ENCODE results near the gene DUSP5. TPM values are rescaled to one million over a fixed set of nuclear protein-coding genes. Genes with fewer than 3 reads are reported as not detected.
"Not testable (repeated sequence)": the region's sequence is repeated elsewhere in the genome, so short reads cannot be mapped to it uniquely, and the experiment has no call there.

Gene DUSP5, protein sequence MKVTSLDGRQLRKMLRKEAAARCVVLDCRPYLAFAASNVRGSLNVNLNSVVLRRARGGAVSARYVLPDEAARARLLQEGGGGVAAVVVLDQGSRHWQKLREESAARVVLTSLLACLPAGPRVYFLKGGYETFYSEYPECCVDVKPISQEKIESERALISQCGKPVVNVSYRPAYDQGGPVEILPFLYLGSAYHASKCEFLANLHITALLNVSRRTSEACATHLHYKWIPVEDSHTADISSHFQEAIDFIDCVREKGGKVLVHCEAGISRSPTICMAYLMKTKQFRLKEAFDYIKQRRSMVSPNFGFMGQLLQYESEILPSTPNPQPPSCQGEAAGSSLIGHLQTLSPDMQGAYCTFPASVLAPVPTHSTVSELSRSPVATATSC
- 32.4 TPM for total RNA-seq
- long read RNA-seq, partial matches to known transcripts: 0 of 4 reads
- long read RNA-seq, other reads (novel, unspliced or antisense): 4 of 4 reads

DNA sequence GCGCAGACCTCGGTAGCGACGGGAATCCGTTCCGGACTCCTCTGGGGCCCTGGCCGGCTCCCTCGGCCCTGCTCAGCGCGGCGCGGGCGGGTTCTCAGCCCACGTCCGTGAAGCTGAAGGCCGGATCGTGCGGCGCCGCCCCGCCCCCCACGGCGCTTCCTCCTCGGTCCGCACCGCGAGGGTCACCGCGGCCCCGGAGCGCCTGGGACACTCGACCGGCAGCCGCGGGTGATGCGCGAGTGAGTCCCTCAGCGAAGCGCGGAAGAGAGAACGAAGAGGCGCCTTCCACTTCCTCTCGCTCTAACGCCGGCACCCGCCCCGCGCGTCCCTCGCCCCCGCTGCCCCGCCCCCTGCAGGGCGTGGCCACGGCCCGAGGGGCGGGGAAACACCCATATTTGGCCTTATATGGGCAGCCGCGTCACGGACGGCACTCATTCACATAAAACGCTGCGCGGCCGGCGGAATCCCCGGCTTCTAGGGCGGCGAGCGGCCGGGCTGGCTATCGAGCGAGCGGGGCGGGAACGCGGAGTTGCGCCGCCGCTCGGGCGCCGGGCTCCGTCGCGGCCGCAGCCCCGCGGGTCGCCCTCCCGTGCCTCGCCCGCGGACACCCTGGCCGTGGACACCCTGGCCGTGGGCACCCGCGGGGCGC, at the start of gene DUSP5:
DUSP5 (plus strand) TSS at position 470 of the 649 bp plus-strand sequence. CDS start 215 bp downstream, outside the sequence.
- peak; percentile 98 for DNase-seq (ENCODE audit: low spot score)

- peak; percentile 20 for DNase-seq (ENCODE audit: low spot score)
Measured at GRCh38 chr10:110448682-110449418, 48.9 kb upstream of the DUSP5 start.

- DNase-seq (ENCODE audit: low spot score): peak; percentile 53
Measured at GRCh38 chr10:110455446-110455845, 42.3 kb upstream of the DUSP5 start.

DNA sequence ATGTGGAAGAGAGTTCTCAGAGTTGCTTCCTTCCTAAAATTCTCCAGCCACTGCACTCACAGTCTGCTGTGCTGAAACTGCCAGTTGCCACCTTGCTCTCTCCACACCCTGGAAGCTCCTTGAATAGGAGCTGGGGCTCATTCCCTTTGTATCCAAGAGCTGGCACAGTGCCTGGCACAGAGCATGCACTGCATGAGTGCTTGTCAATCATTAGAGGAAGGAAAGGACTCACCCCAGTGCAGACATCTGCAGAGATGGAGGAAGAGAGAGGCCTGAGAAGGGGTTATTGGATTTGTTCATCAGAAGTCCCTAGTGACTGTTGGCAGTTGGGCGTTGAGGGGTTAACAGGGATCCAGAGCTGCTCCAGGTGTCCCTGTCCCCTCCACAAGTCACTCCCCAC, 41.7 kb upstream of the DUSP5 start:
- no peak for DNase-seq (ENCODE audit: low spot score)

DNA sequence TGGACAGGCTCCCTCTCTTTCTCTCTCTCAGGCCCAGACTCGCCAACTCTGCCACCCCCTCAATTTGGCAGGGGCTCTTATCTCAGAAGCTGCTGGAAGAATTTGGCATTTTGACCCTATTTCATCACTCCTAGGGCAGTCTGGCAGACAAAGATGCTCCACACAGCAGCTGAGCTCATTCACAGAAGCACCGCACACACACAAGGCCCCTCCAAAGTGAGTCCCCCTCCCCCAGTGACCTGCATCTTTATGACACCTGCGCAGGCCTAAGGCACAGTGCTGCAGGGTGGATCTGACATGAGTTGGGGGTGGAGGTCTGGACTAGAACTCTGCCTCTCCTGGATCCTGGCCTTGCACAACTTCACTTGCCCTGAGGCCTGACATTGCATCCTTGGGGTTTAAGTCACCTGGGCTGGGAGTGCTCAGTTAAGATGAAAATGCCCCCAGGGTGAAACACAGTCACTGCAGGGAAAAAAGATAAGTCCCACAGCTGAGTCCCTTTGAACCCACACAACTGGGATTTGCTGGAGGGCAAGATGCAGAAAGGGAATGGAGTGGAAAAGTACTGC, 41.1 kb upstream of the DUSP5 start:
- peak; percentile 47 for DNase-seq (ENCODE audit: low spot score)

DNA sequence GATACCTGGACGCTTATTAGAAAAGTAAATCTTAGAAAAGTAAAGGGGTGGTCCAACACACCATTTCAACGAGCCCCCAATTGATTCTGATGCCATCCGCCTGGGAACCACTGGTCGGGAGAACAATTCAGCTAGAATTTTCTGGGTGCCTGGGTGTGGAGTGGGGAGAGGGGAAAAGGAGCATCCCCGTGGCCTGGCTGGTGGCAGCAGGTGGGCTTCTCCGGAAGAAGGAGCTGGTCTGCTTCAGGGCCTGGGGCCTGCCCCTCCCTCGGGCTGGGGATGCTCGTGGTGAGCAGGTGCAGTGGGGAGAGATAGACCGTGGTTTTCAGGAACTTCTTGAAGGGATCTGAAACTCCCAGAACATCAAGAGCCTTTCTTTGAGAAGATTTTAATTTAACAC, 39.9 kb upstream of the DUSP5 start:
- DNase-seq (ENCODE audit: low spot score): no peak

GRCh38 chr10:110458266-110458920, 39.3 kb upstream of the DUSP5 start:
- peak; percentile 83 for DNase-seq (ENCODE audit: low spot score)

DNA sequence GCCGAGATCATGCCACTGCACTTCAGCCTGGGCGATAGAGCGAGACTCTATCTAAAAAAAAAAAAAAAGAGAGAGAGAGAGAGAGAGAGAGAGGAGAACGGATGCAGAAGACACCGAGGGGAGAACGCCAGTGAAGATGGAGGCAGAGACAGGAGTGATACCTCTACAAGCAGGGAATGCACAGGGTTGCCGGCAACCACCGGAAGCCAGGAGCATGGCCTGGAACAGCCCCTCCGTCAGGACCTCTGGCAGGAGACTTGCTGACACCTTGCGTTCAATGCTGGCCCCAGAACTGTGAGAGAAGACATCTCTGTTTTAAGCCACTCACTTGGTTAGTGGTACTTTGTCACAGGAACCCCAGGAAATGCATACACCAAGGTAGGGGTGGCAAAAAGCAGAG, 38.1 kb upstream of the DUSP5 start:
- peak; percentile 37 for DNase-seq (ENCODE audit: low spot score)

GRCh38 chr10:110460111-110460809, 37.4 kb upstream of the DUSP5 start:
- peak; percentile 89 for DNase-seq (ENCODE audit: low spot score)

DNA sequence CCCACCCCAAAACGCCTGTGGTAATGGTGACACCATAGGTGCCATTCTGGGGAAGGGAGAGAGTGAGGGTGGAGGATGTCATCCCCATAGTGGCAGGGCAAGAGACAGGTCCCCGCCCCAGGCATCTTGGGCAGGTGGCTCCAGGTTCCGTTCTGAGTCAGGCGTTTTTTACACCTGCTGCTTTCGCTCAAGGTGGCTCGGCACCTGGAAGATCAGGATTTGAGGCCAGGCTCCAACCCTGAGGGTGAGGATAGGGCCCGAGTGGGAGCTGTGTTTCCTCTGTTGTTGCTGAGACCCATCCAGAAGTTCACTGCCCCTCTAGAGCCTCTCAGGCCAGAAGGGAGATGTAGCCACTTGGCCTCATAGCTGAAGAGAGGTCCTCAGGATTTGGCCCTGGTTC, 36.6 kb upstream of the DUSP5 start:
- peak; percentile 71 for DNase-seq (ENCODE audit: low spot score)

DNA sequence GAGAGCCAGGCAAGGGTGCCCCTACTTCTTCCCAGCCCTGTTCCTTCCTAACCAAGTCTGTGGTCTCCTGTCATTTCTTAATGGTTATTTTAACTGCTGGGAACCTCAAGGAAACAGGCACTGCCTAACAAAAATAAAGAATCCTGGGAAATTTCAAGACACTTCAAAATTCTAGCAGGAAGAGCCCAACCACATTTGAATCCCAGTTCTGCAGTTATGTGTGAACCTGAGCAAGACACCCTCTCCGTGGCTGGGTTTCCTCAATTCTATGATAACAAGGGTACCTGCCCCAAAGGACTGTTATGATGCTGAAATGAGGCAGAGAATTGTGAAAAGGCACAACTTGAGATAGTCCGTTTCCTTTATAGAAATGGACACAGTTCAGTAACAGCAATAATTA, 36.2 kb upstream of the DUSP5 start:
- no peak for DNase-seq (ENCODE audit: low spot score)

DNA sequence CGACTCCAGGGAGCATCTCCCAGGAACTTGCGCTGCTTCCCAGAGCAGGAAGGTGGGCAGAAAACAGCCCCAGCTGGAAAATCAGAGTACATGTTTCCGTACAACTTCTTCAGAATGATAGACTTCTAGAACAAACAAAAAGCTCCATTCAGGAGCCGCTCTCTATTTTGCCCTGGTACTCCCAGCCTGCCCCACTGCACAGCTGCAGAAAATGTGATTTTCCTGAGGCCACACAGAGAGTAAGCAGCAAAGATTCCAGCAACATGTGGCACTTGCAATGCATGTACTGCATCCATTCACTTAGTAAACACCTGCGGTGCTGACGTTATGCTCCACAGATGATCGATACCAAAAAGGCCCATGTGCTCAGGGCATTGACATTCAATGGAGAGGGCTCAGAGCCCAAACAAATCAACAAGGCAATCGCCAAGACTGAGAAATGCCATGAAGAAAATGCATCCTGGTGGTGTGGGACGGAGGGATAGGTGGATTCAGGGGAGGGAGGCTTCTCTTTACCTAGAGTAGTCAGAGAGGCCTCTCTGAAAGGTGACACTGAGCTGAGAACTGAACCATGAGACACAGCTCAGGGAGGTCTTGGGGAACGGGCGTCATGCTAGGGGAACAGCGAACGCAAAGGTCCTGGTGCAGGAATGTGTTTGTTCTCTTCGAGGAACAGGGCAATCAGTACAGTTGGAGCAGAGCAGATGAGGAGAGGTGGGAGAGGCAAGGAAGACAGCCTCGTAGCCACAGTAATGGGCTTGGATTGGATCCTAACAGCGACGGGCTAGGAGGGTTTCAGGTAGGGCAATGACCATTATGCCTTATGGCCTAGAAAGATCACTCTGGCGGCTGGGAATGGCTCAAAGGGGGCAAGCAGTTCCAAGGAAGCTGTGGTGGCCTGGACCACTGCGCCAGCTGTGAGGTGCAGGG, 35.3 kb upstream of the DUSP5 start:
- peak; percentile 59 for DNase-seq (ENCODE audit: low spot score)

GRCh38 chr10:110468258-110468657, 29.4 kb upstream of the DUSP5 start:
- not testable (repeated sequence) for DNase-seq (ENCODE audit: low spot score)

DNA sequence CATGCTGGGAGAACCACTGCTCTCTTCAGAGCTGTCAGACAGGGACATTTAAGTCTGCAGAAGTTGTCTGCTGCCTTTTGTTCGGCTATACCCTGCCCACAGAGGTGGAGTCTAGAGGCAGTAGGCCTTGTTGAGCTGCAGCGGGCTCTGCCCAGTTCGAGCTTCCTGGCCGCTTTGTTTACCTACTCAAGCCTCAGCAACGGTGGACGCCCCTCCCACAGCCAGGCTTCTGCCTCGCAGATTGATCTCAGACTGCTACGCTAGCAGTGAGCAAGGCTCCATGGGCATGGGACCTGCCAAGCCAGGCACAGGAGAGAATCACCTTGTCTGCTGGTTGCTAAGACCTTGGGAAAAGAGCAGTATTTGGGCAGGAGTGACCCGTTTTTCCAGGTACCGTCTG, 27.2 kb upstream of the DUSP5 start:
- DNase-seq (ENCODE audit: low spot score): peak; percentile 73

DNA sequence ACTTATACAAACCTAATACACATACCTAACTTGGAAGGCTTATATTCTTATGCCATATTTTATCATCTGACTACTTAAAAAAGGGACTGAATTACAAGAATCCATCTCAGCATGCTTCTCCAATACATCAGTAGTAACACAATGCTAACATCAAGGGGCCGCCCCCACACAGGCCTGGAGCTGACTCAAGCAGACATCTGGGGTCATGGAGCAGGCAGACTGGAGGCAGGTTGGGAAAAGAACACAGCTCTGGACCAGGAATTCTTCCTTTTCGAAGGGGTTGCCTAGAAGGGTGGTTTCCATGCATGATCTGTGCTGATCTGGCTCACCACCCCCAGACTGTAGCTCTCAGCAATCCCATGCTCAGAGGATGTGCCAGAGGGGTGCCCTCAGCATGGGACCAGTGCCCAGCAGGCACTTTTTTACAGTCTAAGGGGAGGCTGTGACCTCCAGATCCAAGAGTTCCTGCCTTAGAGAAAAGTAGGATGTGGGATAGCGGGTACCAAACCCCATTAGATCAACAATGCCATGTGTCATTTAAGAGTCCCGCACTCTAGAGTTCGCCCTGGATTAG, 26.1 kb upstream of the DUSP5 start:
- peak; percentile 30 for DNase-seq (ENCODE audit: low spot score)

DNA sequence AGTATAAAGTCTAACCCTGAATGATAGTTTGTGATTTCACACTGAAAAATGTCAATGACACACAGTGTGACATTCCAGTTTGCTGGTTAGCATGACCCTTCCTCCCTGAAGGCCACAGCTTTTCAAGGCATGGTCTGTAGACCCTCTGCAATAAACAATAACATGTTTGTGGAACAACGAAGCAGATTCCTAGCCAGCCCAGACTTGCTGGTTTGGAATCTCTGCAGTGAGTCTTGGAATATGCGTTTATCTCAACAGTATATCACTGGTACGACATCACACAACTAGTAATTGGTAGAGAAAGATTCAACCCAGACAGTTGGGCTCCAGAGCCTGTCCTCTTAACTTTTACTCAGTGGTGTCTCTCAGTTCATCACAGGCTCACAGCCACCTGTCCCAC, 23.7 kb upstream of the DUSP5 start:
- DNase-seq (ENCODE audit: low spot score): no peak

- peak; percentile 28 for DNase-seq (ENCODE audit: low spot score)
Measured at GRCh38 chr10:110474826-110475225, 22.9 kb upstream of the DUSP5 start.

DNA sequence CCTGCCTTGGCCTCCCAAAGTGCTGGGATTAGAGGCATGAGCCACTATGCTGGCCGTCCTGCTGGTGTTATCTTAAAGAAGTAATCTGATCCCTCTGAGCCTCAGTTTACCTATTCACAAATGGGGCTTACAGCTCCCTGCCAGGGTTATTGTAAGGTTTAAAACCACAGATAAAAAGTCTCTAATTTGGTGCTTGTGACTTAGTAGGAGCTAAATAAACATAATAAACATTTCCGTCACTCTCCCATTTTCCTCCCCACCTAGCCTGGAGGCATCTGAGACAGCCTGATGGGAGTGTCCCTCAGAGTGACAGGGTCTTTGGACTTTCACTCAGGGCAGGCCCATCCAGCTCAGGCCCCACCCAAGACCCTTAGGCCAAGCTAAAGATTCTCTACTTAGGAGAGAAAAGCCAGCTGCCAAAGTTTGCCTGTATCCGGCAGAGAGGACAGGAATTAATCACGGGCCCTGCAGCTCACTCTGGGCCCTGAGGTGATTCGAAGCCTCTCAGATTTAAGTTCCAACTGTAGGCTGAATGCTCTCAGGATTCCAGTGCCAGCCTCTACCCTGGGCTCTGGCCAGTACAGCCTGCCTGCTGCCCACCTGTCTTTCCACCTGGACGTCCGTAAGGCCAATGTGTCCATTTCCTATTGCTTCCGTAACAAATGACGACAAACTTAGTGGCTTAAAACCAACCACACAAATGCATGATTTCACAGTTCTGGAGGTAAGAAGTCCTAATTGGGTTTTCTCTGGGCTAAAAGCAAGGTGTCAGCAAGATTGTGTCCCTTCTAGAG, 21.8 kb upstream of the DUSP5 start:
- DNase-seq (ENCODE audit: low spot score): peak; percentile 22
